Heart right ventricle (tissue), 16 donors: ENCODE results near the gene SLC35G3. TPM values are rescaled to one million over a fixed set of nuclear protein-coding genes. Genes with fewer than 3 reads are reported as not detected.
A peak's percentile ranks its signal among the peaks of the same experiment; 100 is the strongest.

Experiments
- ATAC-seq, 8 donors: fragments of 200-7000 bp; cut with Tn5 transposase; one replicate each; pipeline ENCODE4 v1.9.1; 2020; ENCODE audit warnings: mild to moderate bottlenecking in 8 of 8, moderate library complexity in 8 of 8, moderate number of reproducible peaks in 1 of 8
- DNase-seq, 2 donors: peaks; one replicate each; pipeline ENCODE4 v3.0.0-alpha.2; 2020
- H3K27ac ChIP-seq, 10 donors: fragments of 200-600 bp; sonication (generic) in 2 of 10; one replicate each; pipeline versions ENCODE4 v1.5.0 to v1.8.0; 2020 to 2022; ENCODE audit warnings: mild to moderate bottlenecking in 3 of 10
- H3K27me3 ChIP-seq, 7 donors: fragments of 200-600 bp; one replicate each; pipeline ENCODE4 v1.8.0; 2021 to 2022; ENCODE audit warnings: mild to moderate bottlenecking in 2 of 7
- H3K36me3 ChIP-seq, 9 donors: fragments of 200-600 bp; sonication (generic) in 1 of 9; one replicate each; pipeline versions ENCODE4 v1.5.0 to v1.8.0; 2020 to 2022; ENCODE audit warnings: mild to moderate bottlenecking in 2 of 9
- H3K4me1 ChIP-seq, 9 donors: fragments of 200-600 bp; sonication (generic) in 1 of 9; one replicate each; pipeline versions ENCODE4 v1.5.0 to v1.8.0; 2020 to 2022; ENCODE audit warnings: mild to moderate bottlenecking in 4 of 9
- H3K4me3 ChIP-seq, 10 donors: fragments of 200-600 bp; sonication (generic) in 2 of 10; one replicate each; pipeline versions ENCODE4 v1.5.0 to v1.8.0; 2020 to 2022; ENCODE audit warnings: mild to moderate bottlenecking in 7 of 10, moderate library complexity in 2 of 10
- H3K9me3 ChIP-seq, 11 donors: fragments of 200-600 bp in 10 of 11; sonication (generic) in 2 of 11; one replicate each; pipeline versions ENCODE4 v1.5.0 to v1.8.0; 2013 to 2022; ENCODE audit warnings: mild to moderate bottlenecking in 2 of 11, control low read depth in 1 of 11, moderate library complexity in 1 of 11
- WGBS, 2 donors: extraction: QIAGEN DNeasy Blood & Tissue Kit; methylation state at CpG; one replicate each; pipeline ENCODE4 v1.1.7; 2013; ENCODE audit warnings: inconsistent platforms in 1 of 2; 5-methylcytosine and 5-hydroxymethylcytosine counted together
- intact Hi-C, 10 donors: fragments of 100-400 bp; cut with DNase I; formaldehyde crosslinking; loops; one replicate each; pipeline versions ENCODE4 v1.11.1 to v1.14.2; 2022
- polyA plus RNA-seq, 2 donors: library from polyadenylated mRNA; stranded (reverse); fragments of 200-250 nt; gene quantifications; one replicate each; pipeline ENCODE4 v1.2.3, GENCODE V29; 2013
- total RNA-seq, 10 donors: library from RNA; stranded (reverse); fragmentation: NEBNext Ultra II Directional in 3 of 10; extraction: Animal tissue kit (Norgen Biotek cat#: 25700) in 3 of 10; gene quantifications; one replicate each; pipeline versions ENCODE4 v1.2.1 to v1.2.4, GENCODE V29; 2021 to 2023
- TF ChIP-seq, protein P1 (sequence below), 9 donors: fragments of 200-600 bp; sonication (generic) in 2 of 9; IDR thresholded peaks; one replicate each; pipeline versions ENCODE4 v1.5.0 to v1.8.0; 2021 to 2022; ENCODE audit warnings: antibody characterized with exemption in 9 of 9, mild to moderate bottlenecking in 5 of 9, moderate library complexity in 1 of 9
- donor health status: Arrhythmogenic right ventricular cardiomyopathy.
- donor health status: ischemic (EF 13 %, LVEDD 7.1; RV severe dilation, severe dysfunction).
- donor health status: healthy with polysubstance abuse.
- donor health status: DM: no; HTN: yes; CAD: no.
- donor health status: DM: no; HTN: no; CAD: no.
- donor health status: ischemic (EF 25% LVEDD 6.9; RV normal size, moderate dysfunction).
- donor health status: ischemic (EF 25% LVEDD 5.7; RV mildly dilated, moderate dysfunction).
- donor health status: healthy.
- donor health status: DM: yes; HTN: yes; CAD: no.
- donor health status: Ischemic cardiomyopathy.
- donor health status: ischemic (EF 35%, LVEDD 5.7; RV mildly dilated, moderate dysfunction).
- donor health status: nonischemic (EF 11% LVEDD 7.7; RV severe dilation, severe dysfunction).
- donor health status: DM: yes; HTN: yes; CAD: no.
- donor health status: PGD.
- donor health status: ischemic (EF 29% LVEDD 5.4; RV normal size, mild dysfunction).
- donor health status: nonischemic (EF 23%, LVEDD 6.1; RV moderate dilation, normal function).

Gene SLC35G3
- total and polyA plus RNA-seq, 12 donors = not detected

GRCh38 chr17:35148144-35148543, 46.0 kb downstream of the SLC35G3 start:
- H3K27me3 ChIP-seq = no peaks in the 10 kb centered on the region
- DNase-seq (peak in 1 of 2 donors; percentile 26), ATAC-seq (peak; percentile 21 to 62 (median 34))
- WGBS, 2 donors = 30 to 35% methylated on average over 9 of the region's 9 CpGs
- TF ChIP-seq, protein P1, sequence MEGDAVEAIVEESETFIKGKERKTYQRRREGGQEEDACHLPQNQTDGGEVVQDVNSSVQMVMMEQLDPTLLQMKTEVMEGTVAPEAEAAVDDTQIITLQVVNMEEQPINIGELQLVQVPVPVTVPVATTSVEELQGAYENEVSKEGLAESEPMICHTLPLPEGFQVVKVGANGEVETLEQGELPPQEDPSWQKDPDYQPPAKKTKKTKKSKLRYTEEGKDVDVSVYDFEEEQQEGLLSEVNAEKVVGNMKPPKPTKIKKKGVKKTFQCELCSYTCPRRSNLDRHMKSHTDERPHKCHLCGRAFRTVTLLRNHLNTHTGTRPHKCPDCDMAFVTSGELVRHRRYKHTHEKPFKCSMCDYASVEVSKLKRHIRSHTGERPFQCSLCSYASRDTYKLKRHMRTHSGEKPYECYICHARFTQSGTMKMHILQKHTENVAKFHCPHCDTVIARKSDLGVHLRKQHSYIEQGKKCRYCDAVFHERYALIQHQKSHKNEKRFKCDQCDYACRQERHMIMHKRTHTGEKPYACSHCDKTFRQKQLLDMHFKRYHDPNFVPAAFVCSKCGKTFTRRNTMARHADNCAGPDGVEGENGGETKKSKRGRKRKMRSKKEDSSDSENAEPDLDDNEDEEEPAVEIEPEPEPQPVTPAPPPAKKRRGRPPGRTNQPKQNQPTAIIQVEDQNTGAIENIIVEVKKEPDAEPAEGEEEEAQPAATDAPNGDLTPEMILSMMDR (IDR thresholded peaks at IDR 0.05) = peak in 2 of 9 donors; percentile 5 to 23
- H3K9me3 ChIP-seq = no peaks in the 10 kb centered on the region
- peak overlapping the region; percentile 76 to 98 (median 88) for H3K27ac ChIP-seq
- intact Hi-C loops = no loop called here
- H3K4me3 ChIP-seq = peak overlapping the region; percentile 15 to 57 (median 48)
- peaks cover 0 to 24% (median 0%) of the 10 kb centered on the region in 9 donors for H3K36me3 ChIP-seq
- peaks cover 0 to 62% (median 10%) of the 10 kb centered on the region in 9 donors for H3K4me1 ChIP-seq

DNA sequence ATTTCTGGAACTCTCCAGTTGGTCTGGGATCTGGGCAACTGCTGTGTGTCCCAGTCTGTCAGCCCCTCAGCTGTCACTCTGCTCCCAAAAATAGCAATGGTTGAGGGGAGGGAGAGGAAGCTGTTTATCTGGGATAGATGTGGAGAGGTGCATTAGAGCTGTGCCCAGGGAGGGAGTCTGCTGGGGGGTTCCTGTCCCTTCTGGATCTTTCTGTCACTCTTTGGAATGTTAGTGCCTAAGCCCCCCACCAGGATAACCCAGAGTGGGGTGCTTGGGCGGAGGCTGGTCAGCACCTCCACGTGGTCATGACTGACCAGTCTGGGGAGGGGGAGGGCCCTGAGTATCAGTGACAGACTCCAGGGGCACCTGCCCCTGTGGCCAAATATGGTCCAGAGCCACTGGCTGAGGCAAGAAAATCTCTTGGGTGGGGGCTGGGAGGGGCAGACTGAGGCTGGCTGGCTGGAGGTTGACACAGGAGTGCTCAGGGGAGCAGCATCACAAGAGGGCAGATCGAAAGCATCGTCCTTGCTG, 46.8 kb downstream of the SLC35G3 start, which contains the start of gene UNC45B:
UNC45B (plus strand) TSS at position 443 of the 531 bp plus-strand sequence. CDS start 447 bp downstream, outside the sequence.
- WGBS, 2 donors = 31 to 58% methylated on average over 4 of the region's 4 CpGs
- Histone ChIP-seq H3K9me3 (no peaks in the 10 kb centered on the region), H3K4me3 (peak within 1 kb of the TSS; percentile 15 to 57 (median 48)), H3K36me3 (peaks cover 0 to 17% (median 0%) of the 10 kb centered on the region in 9 donors), H3K4me1 (peaks cover 0 to 57% (median 11%) of the 10 kb centered on the region in 9 donors), H3K27ac (peak within 1 kb of the TSS; percentile 76 to 98 (median 88)), H3K27me3 (no peaks in the 10 kb centered on the region)
- TF ChIP-seq, protein P1 (IDR thresholded peaks at IDR 0.05) = no peak
- DNase-seq (peak; percentile 58 to 81), ATAC-seq (peak; percentile 85 to 94 (median 90))
- intact Hi-C loops = no loop called here

DNA sequence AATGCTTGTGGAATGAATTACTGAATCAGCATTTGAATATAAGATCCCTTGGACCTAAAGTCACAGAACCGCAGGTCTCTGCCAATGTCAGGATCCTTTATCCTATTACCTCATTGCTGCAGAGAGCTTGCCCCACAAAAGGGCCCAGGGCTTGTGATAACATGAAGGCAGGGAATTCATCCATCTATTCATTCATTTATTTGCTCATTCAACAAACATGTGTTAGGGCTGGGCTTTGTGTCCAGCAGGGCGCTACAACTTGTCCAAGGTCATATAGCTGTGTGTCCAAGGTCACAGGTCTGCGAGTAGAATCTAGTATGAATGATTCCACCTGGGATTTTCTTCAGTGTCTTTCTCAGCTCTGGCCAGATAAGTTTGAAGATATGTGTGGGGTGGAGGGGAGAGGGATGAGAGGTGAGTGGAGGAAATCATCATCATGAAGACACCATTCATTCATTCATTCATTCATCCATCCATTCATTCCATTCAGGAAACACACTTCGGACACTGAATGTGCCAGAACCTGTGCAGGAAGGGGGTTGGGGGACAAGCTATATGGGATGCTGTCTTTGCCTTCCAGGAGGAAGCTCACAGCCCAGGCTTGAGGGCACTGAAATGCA, 47.9 kb downstream of the SLC35G3 start:
- Histone ChIP-seq H3K36me3 (peaks cover 0 to 6% (median 0%) of the 10 kb centered on the region in 9 donors), H3K27ac (peak overlapping the region; percentile 76 to 98 (median 88)), H3K9me3 (no peaks in the 10 kb centered on the region), H3K4me1 (peaks cover 3 to 63% (median 17%) of the 10 kb centered on the region in 9 donors), H3K4me3 (no peak overlapping the region), H3K27me3 (no peaks in the 10 kb centered on the region)
- WGBS, 2 donors = 47 to 51% methylated on average over 4 of the region's 4 CpGs
- intact Hi-C loops = no loop called here
- peak in 2 of 8 donors; percentile 7 to 10 for ATAC-seq
- TF ChIP-seq, protein P1 (IDR thresholded peaks at IDR 0.05) = no peak
- no peak for DNase-seq

- 68 to 75% methylated on average over 4 of the region's 4 CpGs for WGBS, 2 donors
- H3K9me3 ChIP-seq = no peaks in the 10 kb centered on the region
- H3K27me3 ChIP-seq = no peaks in the 10 kb centered on the region
- H3K36me3 ChIP-seq = peaks cover 0 to 3% (median under 1%) of the 10 kb centered on the region in 9 donors
- DNase-seq (no peak), ATAC-seq (no peak)
- H3K4me1 ChIP-seq = peaks cover 3 to 58% (median 24%) of the 10 kb centered on the region in 9 donors
- H3K27ac ChIP-seq = no peak overlapping the region
- TF ChIP-seq, protein P1 (IDR thresholded peaks at IDR 0.05) = no peak
- H3K4me3 ChIP-seq = no peak overlapping the region
- intact Hi-C loops = loop anchor here in 2 of 10 donors (5.0 kb wide), 1 partner anchor 97 kb away; the partner anchor contains the start of gene SLFN5 (in 2 of the 2)
Observed at GRCh38 chr17:35144840-35145239, 49.4 kb downstream of the SLC35G3 start.

Other genes with a start within 250 kb of the SLC35G3 start
- 1 to 10 TPM; 1.4 to 2.8 (median 1.9) TPM for gene CCT6B, start 232.9 kb downstream of the SLC35G3 start, total RNA-seq
- 1 to 10 TPM in 1 of 2 donors, under 1 TPM in 1; 0.67 to 1.4 TPM for gene CCT6B, start 232.9 kb downstream of the SLC35G3 start, polyA plus RNA-seq
- 10 to 100 TPM in 3 of 10 donors, 1 to 10 TPM in 7; 8.1 to 11.2 (median 9.0) TPM for gene ZNF830, start 232.9 kb downstream of the SLC35G3 start, total RNA-seq
- gene ZNF830, start 232.9 kb downstream of the SLC35G3 start, polyA plus RNA-seq = 1 to 10 TPM; 6.3 to 6.9 TPM
- gene LIG3, start 213.9 kb downstream of the SLC35G3 start, total RNA-seq = 10 to 100 TPM; 16.8 to 27.7 (median 20.7) TPM
- gene LIG3, start 213.9 kb downstream of the SLC35G3 start, polyA plus RNA-seq = 1 to 10 TPM; 5.2 to 9.4 TPM
- 10 to 100 TPM in 9 of 10 donors, 1 to 10 TPM in 1; 9.2 to 19.3 (median 13.9) TPM for gene RFFL, start 130.7 kb downstream of the SLC35G3 start, total RNA-seq
- 1 to 10 TPM; 2.3 to 4.6 TPM for gene RFFL, start 130.7 kb downstream of the SLC35G3 start, polyA plus RNA-seq
- 1 to 10 TPM; 3.2 to 9.6 (median 5.6) TPM for gene RAD51D, start 74.5 kb downstream of the SLC35G3 start, total RNA-seq
- 1 to 10 TPM; 3.0 to 4.3 TPM for gene RAD51D, start 74.5 kb downstream of the SLC35G3 start, polyA plus RNA-seq
- not detected for gene FNDC8, start 72.8 kb downstream of the SLC35G3 start, total RNA-seq
- not detected for gene FNDC8, start 72.8 kb downstream of the SLC35G3 start, polyA plus RNA-seq
- 1 to 10 TPM; 2.7 to 5.1 (median 4.2) TPM for gene NLE1, start 52.1 kb downstream of the SLC35G3 start, total RNA-seq
- gene NLE1, start 52.1 kb downstream of the SLC35G3 start, polyA plus RNA-seq = 1 to 10 TPM; 1.8 to 7.5 TPM
- 100 to 1,000 TPM; 174 to 303 (median 251) TPM for gene UNC45B, start 46.6 kb downstream of the SLC35G3 start, total RNA-seq
- 10 to 100 TPM; 27.8 to 35.0 TPM for gene UNC45B, start 46.6 kb downstream of the SLC35G3 start, polyA plus RNA-seq
- gene SLFN5, start 48.7 kb upstream of the SLC35G3 start, total RNA-seq = 10 to 100 TPM; 11.0 to 29.8 (median 15.9) TPM
- gene SLFN5, start 48.7 kb upstream of the SLC35G3 start, polyA plus RNA-seq = 1 to 10 TPM; 2.5 to 5.4 TPM
- gene SLFN11, start 179.2 kb upstream of the SLC35G3 start, total RNA-seq = 10 to 100 TPM; 11.5 to 25.7 (median 18.5) TPM
- gene SLFN11, start 179.2 kb upstream of the SLC35G3 start, polyA plus RNA-seq = 10 to 100 TPM in 1 of 2 donors, 1 to 10 TPM in 1; 4.3 to 16.4 TPM
- 1 to 10 TPM; 2.0 to 7.8 (median 4.0) TPM for gene SLFN12, start 238.1 kb upstream of the SLC35G3 start, total RNA-seq
- gene SLFN12, start 238.1 kb upstream of the SLC35G3 start, polyA plus RNA-seq = 1 to 10 TPM in 1 of 2 donors, under 1 TPM in 1; 0.96 to 3.7 TPM